ENCODE measurements around the gene RFTN1. TPM values are rescaled to one million over a fixed set of nuclear protein-coding genes. Genes with fewer than 3 reads are reported as not detected.

RFTN1 gene
- total and polyA plus RNA-seq, 7 donors, result 9.1 to 33.1 (median 15.9) TPM

GRCh38 chr3:16335772-16336645 lies 177.5 kb downstream of the RFTN1 start:
- Histone ChIP-seq H3K27ac (no peak overlapping the region), H3K4me3 (no peak overlapping the region), H3K27me3 (ENCODE audit: insufficient read depth in 3 of 3, low read length in 2 of 3) (no peaks in the 10 kb centered on the region), H3K9me3 (no peaks in the 10 kb centered on the region), H3K4me1 (peaks cover 17% of the 10 kb centered on the region), H3K36me3 (ENCODE audit: insufficient read depth in 1 of 2, low read depth in 1 of 2) (peaks cover 3 to 4% of the 10 kb centered on the region in 2 donors)
- DNase-seq, result no peak
- intact Hi-C loops (cut with DNase I), result no loop called here
- 78 to 88% (median 80%) methylated on average over 13 to 14 of the region's 14 CpGs for WGBS, 3 donors
- ATAC-seq, result no peak
- TF ChIP-seq CTCF (IDR thresholded peaks at IDR 0.05), result no peak

GRCh38 chr3:16335333-16335732 lies 178.2 kb downstream of the RFTN1 start:
- H3K27ac ChIP-seq, result no peak overlapping the region
- no peaks in the 10 kb centered on the region for H3K9me3 ChIP-seq
- DNase-seq, result no peak
- no peaks in the 10 kb centered on the region for H3K27me3 ChIP-seq (ENCODE audit: insufficient read depth in 3 of 3, low read length in 2 of 3)
- intact Hi-C loops (cut with DNase I), result no loop called here
- WGBS, 3 donors, result 76 to 87% (median 78%) methylated on average over 5 of the region's 5 CpGs
- H3K36me3 ChIP-seq (ENCODE audit: insufficient read depth in 1 of 2, low read depth in 1 of 2), result peaks cover 3 to 4% of the 10 kb centered on the region in 2 donors
- peaks cover 17% of the 10 kb centered on the region for H3K4me1 ChIP-seq
- ATAC-seq, result no peak
- TF ChIP-seq CTCF (IDR thresholded peaks at IDR 0.05), result no peak
- H3K4me3 ChIP-seq, result no peak overlapping the region

- H3K4me3 ChIP-seq, result no peak overlapping the region
- ATAC-seq, result no peak
- TF ChIP-seq CTCF (IDR thresholded peaks at IDR 0.05), result no peak
- no peaks in the 10 kb centered on the region for H3K9me3 ChIP-seq
- peaks cover 17% of the 10 kb centered on the region for H3K4me1 ChIP-seq
- intact Hi-C loops (cut with DNase I), result no loop called here
- no peaks in the 10 kb centered on the region for H3K27me3 ChIP-seq (ENCODE audit: insufficient read depth in 3 of 3, low read length in 2 of 3)
- H3K27ac ChIP-seq, result no peak overlapping the region
- DNase-seq, result no peak
- H3K36me3 ChIP-seq (ENCODE audit: insufficient read depth in 1 of 2, low read depth in 1 of 2), result peaks cover 3 to 4% of the 10 kb centered on the region in 2 donors
- WGBS, 3 donors, result 31 to 50% (median 48%) methylated on average over 4 of the region's 4 CpGs
These were observed 178.6 kb downstream of the RFTN1 start for GRCh38 chr3:16334909-16335308.

GRCh38 chr3:16332904-16333426 lies 180.5 kb downstream of the RFTN1 start:
- Histone ChIP-seq H3K27me3 (ENCODE audit: insufficient read depth in 3 of 3, low read length in 2 of 3) (no peaks in the 10 kb centered on the region), H3K4me3 (no peak overlapping the region), H3K9me3 (no peaks in the 10 kb centered on the region), H3K27ac (no peak overlapping the region), H3K36me3 (ENCODE audit: insufficient read depth in 1 of 2, low read depth in 1 of 2) (peaks cover 3 to 4% of the 10 kb centered on the region in 2 donors), H3K4me1 (peaks cover 2% of the 10 kb centered on the region)
- DNase-seq, result no peak
- intact Hi-C loops (cut with DNase I), result no loop called here
- no peak for TF ChIP-seq CTCF (IDR thresholded peaks at IDR 0.05)
- 92 to 95% (median 94%) methylated on average over 1 of the region's 1 CpG for WGBS, 3 donors
- ATAC-seq, result no peak

All from psoas muscle (tissue), 8 donors.